NCI-H1105 (cell line): ENCODE measurements around the gene PDE8A.
"Not testable (repeated sequence)": the region's sequence is repeated elsewhere in the genome, so short reads cannot be mapped to it uniquely, and the experiment has no call there.

Experiments used
- DNase-seq: peaks from one replicate; lab custom pipeline; 2025; lab: John Stamatoyannopoulos, UW

The PDE8A gene

GRCh38 chr15:85179700-85180099 is 198.0 kb downstream of the PDE8A start:
- DNase-seq: no peak

GRCh38 chr15:85185350-85185749 is 203.7 kb downstream of the PDE8A start:
- not testable (repeated sequence) for DNase-seq

DNA sequence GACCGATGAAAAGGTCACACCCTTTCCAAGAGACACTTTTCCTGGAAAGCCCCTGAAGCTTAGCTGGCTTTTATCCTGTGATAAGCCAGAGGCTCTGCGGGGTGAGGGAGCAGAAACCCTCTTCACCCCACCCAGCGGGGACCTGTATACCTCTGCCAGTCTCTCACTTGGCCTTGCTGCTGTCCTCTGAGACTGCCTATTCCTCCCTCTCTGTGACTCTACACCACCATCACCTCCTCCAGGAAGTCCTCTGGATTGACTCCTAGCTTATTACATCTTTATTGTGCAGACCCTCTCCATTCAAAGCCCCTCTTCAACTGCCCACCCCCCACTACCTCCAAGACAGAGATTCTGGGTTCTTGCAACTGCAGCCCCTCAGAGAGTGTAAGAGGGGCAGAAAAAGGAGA is 206.5 kb downstream of the PDE8A start:
- not testable (repeated sequence) for DNase-seq
